ENCODE data around the gene CARD11. TPM values are rescaled to one million over a fixed set of nuclear protein-coding genes. Genes with fewer than 3 reads are reported as not detected.

Gene CARD11
- total RNA-seq, 6 experiments from 2014 or later = not detected

- H3K9me3 Mint-ChIP-seq = peaks cover 44% of the 10 kb centered on the region
- no peak overlapping the region for H3K27ac Mint-ChIP-seq
- TF ChIP-seq CTCF (IDR thresholded peaks at IDR 0.05) = no peak
- no peaks in the 10 kb centered on the region; the same call in 1 of the 2 replicates for H3K36me3 Mint-ChIP-seq (ENCODE audit: low read depth)
- no peaks in the 10 kb centered on the region for H3K4me1 Mint-ChIP-seq (ENCODE audit: low read depth)
- no peak for DNase-seq
- no peak overlapping the region for H3K4me3 Mint-ChIP-seq
- peaks cover 3% of the 10 kb centered on the region; the same call in 1 of the 2 replicates for H3K27me3 Mint-ChIP-seq (ENCODE audit: insufficient read depth)
These were observed 39.7 kb upstream of the CARD11 start for GRCh38 chr7:3083350-3083749.

GRCh38 chr7:3082831-3083230 lies 39.2 kb upstream of the CARD11 start:
- no peak overlapping the region for H3K4me3 Mint-ChIP-seq
- H3K4me1 Mint-ChIP-seq (ENCODE audit: low read depth) = no peaks in the 10 kb centered on the region
- H3K36me3 Mint-ChIP-seq (ENCODE audit: low read depth) = no peaks in the 10 kb centered on the region; the same call in 1 of the 2 replicates
- H3K27ac Mint-ChIP-seq = no peak overlapping the region
- peaks cover 49% of the 10 kb centered on the region for H3K9me3 Mint-ChIP-seq
- no peak for TF ChIP-seq CTCF (IDR thresholded peaks at IDR 0.05)
- H3K27me3 Mint-ChIP-seq (ENCODE audit: insufficient read depth) = peaks cover 3% of the 10 kb centered on the region; the same call in 1 of the 2 replicates
- DNase-seq = no peak

GRCh38 chr7:3082386-3082785 lies 38.7 kb upstream of the CARD11 start:
- Mint-ChIP-seq H3K4me3 (no peak overlapping the region), H3K27ac (no peak overlapping the region), H3K27me3 (ENCODE audit: insufficient read depth) (peaks cover 3% of the 10 kb centered on the region; the same call in 1 of the 2 replicates), H3K4me1 (ENCODE audit: low read depth) (no peaks in the 10 kb centered on the region), H3K36me3 (ENCODE audit: low read depth) (no peaks in the 10 kb centered on the region; the same call in 1 of the 2 replicates), H3K9me3 (peaks cover 53% of the 10 kb centered on the region)
- no peak for TF ChIP-seq CTCF (IDR thresholded peaks at IDR 0.05)
- DNase-seq = no peak

DNA sequence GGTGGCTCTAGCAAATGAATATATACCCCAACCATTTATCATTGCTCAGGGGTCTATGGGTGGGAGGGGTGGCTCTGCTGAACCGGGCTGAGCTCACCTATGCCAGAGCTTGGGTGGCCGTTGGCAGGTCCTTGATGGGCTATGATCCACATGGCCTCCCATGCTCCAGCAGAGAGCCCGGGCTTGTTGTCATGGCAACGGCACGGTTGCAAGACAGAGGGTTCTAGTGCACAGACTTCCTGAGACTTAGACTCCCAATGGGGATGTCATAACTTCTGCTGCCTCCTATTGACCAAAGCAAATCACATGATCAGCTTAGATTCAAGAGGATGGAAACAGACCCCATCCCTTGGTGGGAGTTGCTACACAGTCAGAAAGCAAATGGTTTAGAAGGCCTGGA lies 36.4 kb upstream of the CARD11 start:
- H3K9me3 Mint-ChIP-seq = peaks cover 60% of the 10 kb centered on the region
- DNase-seq = no peak
- no peak overlapping the region for H3K27ac Mint-ChIP-seq
- H3K4me1 Mint-ChIP-seq (ENCODE audit: low read depth) = no peaks in the 10 kb centered on the region
- H3K36me3 Mint-ChIP-seq (ENCODE audit: low read depth) = no peaks in the 10 kb centered on the region; the same call in 1 of the 2 replicates
- H3K4me3 Mint-ChIP-seq = no peak overlapping the region
- H3K27me3 Mint-ChIP-seq (ENCODE audit: insufficient read depth) = no peaks in the 10 kb centered on the region; the same call in 1 of the 2 replicates
- no peak for TF ChIP-seq CTCF (IDR thresholded peaks at IDR 0.05)

GRCh38 chr7:3078514-3078913 lies 34.8 kb upstream of the CARD11 start:
- DNase-seq = no peak
- Mint-ChIP-seq H3K4me3 (no peak overlapping the region), H3K4me1 (ENCODE audit: low read depth) (no peaks in the 10 kb centered on the region), H3K27ac (no peak overlapping the region), H3K36me3 (ENCODE audit: low read depth) (no peaks in the 10 kb centered on the region; the same call in 1 of the 2 replicates), H3K9me3 (peaks cover 59% of the 10 kb centered on the region), H3K27me3 (ENCODE audit: insufficient read depth) (no peaks in the 10 kb centered on the region; the same call in 1 of the 2 replicates)
- TF ChIP-seq CTCF (IDR thresholded peaks at IDR 0.05) = no peak

GRCh38 chr7:3076700-3077099 lies 33.0 kb upstream of the CARD11 start:
- H3K36me3 Mint-ChIP-seq (ENCODE audit: low read depth) = no peaks in the 10 kb centered on the region
- H3K27ac Mint-ChIP-seq = no peak overlapping the region
- no peak for DNase-seq
- no peaks in the 10 kb centered on the region; the same call in none of the 2 replicates for H3K27me3 Mint-ChIP-seq (ENCODE audit: insufficient read depth)
- H3K9me3 Mint-ChIP-seq = peaks cover 48% of the 10 kb centered on the region
- no peaks in the 10 kb centered on the region for H3K4me1 Mint-ChIP-seq (ENCODE audit: low read depth)
- no peak overlapping the region for H3K4me3 Mint-ChIP-seq
- TF ChIP-seq CTCF (IDR thresholded peaks at IDR 0.05) = no peak

Data from HFFc6 (cell line).